IPS DF 6.9 (cell line): ENCODE results near the gene DDX31.

ENCODE experiments used
- DNase-seq: peaks from one replicate; pipeline ENCODE4 v3.0.0-alpha.2; 2013; ENCODE audit warnings: low read depth, low spot score
- H3K27ac ChIP-seq: one replicate; pipeline ENCODE4 v1.5.1; 2013; ENCODE audit warnings: low read length, control low read depth
- H3K27me3 ChIP-seq: 2 replicates; pipeline ENCODE4 v1.6.1; 2013; ENCODE audit warnings: mild to moderate bottlenecking, low read length; ENCODE audit not compliant: control insufficient read depth, insufficient read depth
- H3K36me3 ChIP-seq: 2 replicates; pipeline ENCODE4 v1.6.1; 2013; ENCODE audit warnings: low read length; ENCODE audit not compliant: control insufficient read depth, insufficient read depth
- H3K4me1 ChIP-seq: 2 replicates; pipeline ENCODE4 v1.6.1; 2013; ENCODE audit warnings: low read length; ENCODE audit not compliant: control insufficient read depth, insufficient read depth
- H3K4me3 ChIP-seq: 2 replicates; pipeline ENCODE4 v1.5.1; 2013; ENCODE audit warnings: mild to moderate bottlenecking, low read length
- H3K9me3 ChIP-seq: 2 replicates; pipeline ENCODE4 v1.6.1; 2013; ENCODE audit warnings: low read length, inconsistent platforms; ENCODE audit not compliant: control insufficient read depth, insufficient read depth
- WGBS: extraction: QIAGEN DNeasy Blood & Tissue Kit; methylation state at CpG from one replicate; pipeline ENCODE4 v1.1.7; 2013; ENCODE audit warnings: mixed read lengths, missing lambda C conversion rate; ENCODE audit not compliant: insufficient read length, insufficient coverage; 5-methylcytosine and 5-hydroxymethylcytosine counted together

The DDX31 gene

GRCh38 chr9:132638240-132638639, 31.5 kb downstream of the DDX31 start:
- no CpG with 5 or more reads among the region's 5 CpGs for WGBS
- no peak overlapping the region for H3K4me3 ChIP-seq
- no peaks in the 10 kb centered on the region for H3K9me3 ChIP-seq
- H3K27me3 ChIP-seq, result no peaks in the 10 kb centered on the region
- no peaks in the 10 kb centered on the region for H3K36me3 ChIP-seq
- no peak for DNase-seq
- H3K27ac ChIP-seq, result no peak overlapping the region
- no peaks in the 10 kb centered on the region for H3K4me1 ChIP-seq

GRCh38 chr9:132637801-132638200, 32.0 kb downstream of the DDX31 start:
- H3K27me3 ChIP-seq, result no peaks in the 10 kb centered on the region
- no CpG with 5 or more reads among the region's 12 CpGs for WGBS
- DNase-seq, result no peak
- no peak overlapping the region for H3K27ac ChIP-seq
- H3K4me3 ChIP-seq, result no peak overlapping the region
- no peaks in the 10 kb centered on the region for H3K36me3 ChIP-seq
- H3K4me1 ChIP-seq, result no peaks in the 10 kb centered on the region
- H3K9me3 ChIP-seq, result no peaks in the 10 kb centered on the region

GRCh38 chr9:132637351-132637750, 32.4 kb downstream of the DDX31 start:
- no peaks in the 10 kb centered on the region for H3K36me3 ChIP-seq
- no peak for DNase-seq
- no CpG with 5 or more reads among the region's 12 CpGs for WGBS
- H3K27me3 ChIP-seq, result no peaks in the 10 kb centered on the region
- no peak overlapping the region for H3K27ac ChIP-seq
- no peaks in the 10 kb centered on the region for H3K4me1 ChIP-seq
- H3K4me3 ChIP-seq, result no peak overlapping the region
- H3K9me3 ChIP-seq, result no peaks in the 10 kb centered on the region

- Histone ChIP-seq H3K4me1 (no peaks in the 10 kb centered on the region), H3K36me3 (peaks cover 10% of the 10 kb centered on the region; the same call in 1 of the 2 replicates)
- WGBS, result no CpG with 5 or more reads among the region's 3 CpGs
Measured at GRCh38 chr9:132634327-132634726, 35.5 kb downstream of the DDX31 start.

GRCh38 chr9:132632413-132633129, 37.2 kb downstream of the DDX31 start:
- H3K27me3 ChIP-seq, result no peaks in the 10 kb centered on the region
- H3K9me3 ChIP-seq, result no peaks in the 10 kb centered on the region
- no CpG with 5 or more reads among the region's 7 CpGs for WGBS
- H3K4me1 ChIP-seq, result no peaks in the 10 kb centered on the region
- H3K36me3 ChIP-seq, result peaks cover 10% of the 10 kb centered on the region; the same call in 1 of the 2 replicates
- no peak overlapping the region for H3K27ac ChIP-seq
- no peak overlapping the region for H3K4me3 ChIP-seq
- no peak for DNase-seq

More at GRCh38 chr9:132634327-132634726, 35.5 kb downstream of the DDX31 start:
- H3K27ac ChIP-seq, result no peak overlapping the region
- DNase-seq, result no peak
- no peak overlapping the region for H3K4me3 ChIP-seq
- H3K9me3 ChIP-seq, result no peaks in the 10 kb centered on the region
- no peaks in the 10 kb centered on the region for H3K27me3 ChIP-seq

GRCh38 chr9:132631685-132632084, 38.1 kb downstream of the DDX31 start:
- Histone ChIP-seq H3K27ac (no peak overlapping the region), H3K27me3 (no peaks in the 10 kb centered on the region), H3K36me3 (peaks cover 10% of the 10 kb centered on the region; the same call in 1 of the 2 replicates), H3K9me3 (no peaks in the 10 kb centered on the region), H3K4me1 (no peaks in the 10 kb centered on the region), H3K4me3 (no peak overlapping the region)
- WGBS, result no CpG with 5 or more reads among the region's 7 CpGs
- no peak for DNase-seq

GRCh38 chr9:132631280-132631679, 38.5 kb downstream of the DDX31 start:
- peaks cover 10% of the 10 kb centered on the region; the same call in 1 of the 2 replicates for H3K36me3 ChIP-seq
- no peak for DNase-seq
- WGBS, result no CpG with 5 or more reads among the region's 5 CpGs

GRCh38 chr9:132630811-132631210, 39.0 kb downstream of the DDX31 start:
- H3K9me3 ChIP-seq, result no peaks in the 10 kb centered on the region
- H3K27ac ChIP-seq, result no peak overlapping the region
- H3K4me3 ChIP-seq, result no peak overlapping the region
- peaks cover 10% of the 10 kb centered on the region; the same call in 1 of the 2 replicates for H3K36me3 ChIP-seq
- no CpG with 5 or more reads among the region's 3 CpGs for WGBS
- no peak for DNase-seq
- H3K27me3 ChIP-seq, result no peaks in the 10 kb centered on the region
- H3K4me1 ChIP-seq, result no peaks in the 10 kb centered on the region

More at GRCh38 chr9:132631280-132631679, 38.5 kb downstream of the DDX31 start:
- Histone ChIP-seq H3K27ac (no peak overlapping the region), H3K27me3 (no peaks in the 10 kb centered on the region), H3K4me1 (no peaks in the 10 kb centered on the region), H3K9me3 (no peaks in the 10 kb centered on the region), H3K4me3 (no peak overlapping the region)

- Histone ChIP-seq H3K4me3 (no peak overlapping the region), H3K36me3 (peaks cover 10% of the 10 kb centered on the region; the same call in 1 of the 2 replicates), H3K27me3 (no peaks in the 10 kb centered on the region), H3K4me1 (no peaks in the 10 kb centered on the region), H3K9me3 (no peaks in the 10 kb centered on the region), H3K27ac (no peak overlapping the region)
- WGBS, result no CpG with 5 or more reads among the region's 9 CpGs
- no peak for DNase-seq
Measured at GRCh38 chr9:132630116-132630515, 39.7 kb downstream of the DDX31 start.

GRCh38 chr9:132628746-132629145, 41.0 kb downstream of the DDX31 start:
- DNase-seq, result no peak
- peaks cover 10% of the 10 kb centered on the region; the same call in 1 of the 2 replicates for H3K36me3 ChIP-seq
- WGBS, result no CpG with 5 or more reads among the region's 8 CpGs
- no peaks in the 10 kb centered on the region for H3K27me3 ChIP-seq
- no peak overlapping the region for H3K4me3 ChIP-seq
- H3K27ac ChIP-seq, result no peak overlapping the region
- no peaks in the 10 kb centered on the region for H3K4me1 ChIP-seq
- no peaks in the 10 kb centered on the region for H3K9me3 ChIP-seq

GRCh38 chr9:132627594-132627993, 42.2 kb downstream of the DDX31 start:
- WGBS, result no CpG with 5 or more reads among the region's 11 CpGs
- H3K36me3 ChIP-seq, result peaks cover 10% of the 10 kb centered on the region; the same call in 1 of the 2 replicates

More at GRCh38 chr9:132627594-132627993, 42.2 kb downstream of the DDX31 start:
- no peaks in the 10 kb centered on the region for H3K9me3 ChIP-seq
- no peaks in the 10 kb centered on the region for H3K4me1 ChIP-seq
- H3K4me3 ChIP-seq, result no peak overlapping the region
- no peak for DNase-seq
- no peak overlapping the region for H3K27ac ChIP-seq
- H3K27me3 ChIP-seq, result no peaks in the 10 kb centered on the region
